Lower leg skin (tissue), 4 donors: ENCODE data around the gene DGAT2L6. TPM values are rescaled to one million over a fixed set of nuclear protein-coding genes. Genes with fewer than 3 reads are reported as not detected.

Experiments
- DNase-seq, 2 donors: peaks; one replicate each; pipeline ENCODE4 v3.0.0-alpha.2; 2019; ENCODE audit warnings: low spot score in 2 of 2
- H3K4me3 ChIP-seq: fragments of 200-600 bp; sonication (generic); 2 replicates; pipeline ENCODE4 v1.5.1; 2017; ENCODE audit warnings: mild to moderate bottlenecking, low read depth; ENCODE audit not compliant: poor library complexity, severe bottlenecking
- CTCF ChIP-seq, 3 donors: fragments of 450-650 bp; IDR thresholded peaks; one replicate each; pipeline ENCODE4 v1.5.1; 2016; ENCODE audit warnings: antibody characterized with exemption in 3 of 3, mild to moderate bottlenecking in 3 of 3, moderate library complexity in 2 of 3
- POLR2A ChIP-seq, 2 donors: fragments of 450-650 bp; IDR thresholded peaks; one replicate each; pipeline ENCODE4 v1.6.1; 2016 to 2017; ENCODE audit warnings: antibody characterized with exemption in 2 of 2, mild to moderate bottlenecking in 1 of 2, moderate library complexity in 1 of 2
- WGBS, 2 donors: methylation state at CpG; one replicate each; pipeline ENCODE4 v1.1.5; 2018; 5-methylcytosine and 5-hydroxymethylcytosine counted together
- intact Hi-C: fragments of 100-400 bp; cut with DNase I; formaldehyde crosslinking; loops from one replicate; pipeline ENCODE4 v1.15.0; 2023; ENCODE audit warnings: low total_unique reads
- total RNA-seq, 4 donors: library from RNA; depleted of rRNA; stranded (reverse); fragments of >200 nt; gene quantifications; one replicate each; pipeline ENCODE4 v1.1.0, GENCODE V29; 2016

Gene DGAT2L6
- total RNA-seq, 4 donors from 2014 or later: 0.42 to 24.9 (median 12.3) TPM

GRCh38 chrX:70172964-70173363, 4.3 kb upstream of the DGAT2L6 start:
- 58 to 76% methylated on average over 4 of the region's 4 CpGs for WGBS, 2 donors
- intact Hi-C loops: no loop called here
- H3K4me3 ChIP-seq: no peak overlapping the region
- TF ChIP-seq POLR2A (IDR thresholded peaks at IDR 0.05) (no peak), CTCF (IDR thresholded peaks at IDR 0.05) (no peak)
- DNase-seq: no peak

DNA sequence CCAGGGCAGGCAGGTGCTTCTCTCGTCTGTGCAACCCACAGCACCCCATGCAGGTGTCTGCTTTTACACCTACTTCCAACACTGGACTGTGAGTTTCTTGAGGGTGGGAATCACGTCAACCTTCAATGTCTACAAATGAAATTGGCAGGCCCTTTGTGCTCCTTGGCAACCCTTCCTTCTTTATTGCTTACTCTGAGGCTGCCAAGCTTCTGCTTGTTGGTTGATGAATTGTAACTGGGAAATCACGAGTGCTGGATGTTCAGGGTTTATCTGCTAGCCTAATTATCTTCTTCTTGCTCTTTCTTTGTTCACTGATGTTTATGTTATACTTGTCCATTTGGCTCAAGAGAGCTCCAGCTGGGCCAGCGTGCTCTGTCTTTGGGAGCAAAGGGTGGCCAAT, 2.5 kb upstream of the DGAT2L6 start:
- TF ChIP-seq CTCF (IDR thresholded peaks at IDR 0.05) (no peak), POLR2A (IDR thresholded peaks at IDR 0.05) (no peak)
- intact Hi-C loops: no loop called here
- no peak overlapping the region for H3K4me3 ChIP-seq
- DNase-seq: no peak
- 53 to 58% methylated on average over 4 of the region's 4 CpGs for WGBS, 2 donors

DNA sequence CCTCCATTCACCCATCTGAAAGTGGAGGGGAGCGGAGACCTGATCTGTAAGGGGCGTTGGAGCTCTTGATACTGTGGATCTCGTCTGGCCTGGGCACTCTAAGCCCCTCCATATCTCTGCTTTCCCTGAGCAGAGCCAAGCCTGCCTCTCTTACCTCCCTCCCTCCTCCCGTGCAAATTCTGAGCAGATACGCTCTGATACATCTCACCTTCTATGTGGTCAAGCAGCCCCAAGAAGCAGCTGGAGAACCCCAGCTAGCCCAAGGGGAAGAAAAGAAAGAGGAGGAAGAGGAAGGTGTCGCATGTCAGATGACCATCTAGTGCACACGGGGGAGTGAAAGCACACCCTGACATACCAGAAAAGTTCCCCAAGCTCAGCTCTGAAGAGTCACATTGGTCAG, 1.9 kb upstream of the DGAT2L6 start:
- H3K4me3 ChIP-seq: no peak overlapping the region
- intact Hi-C loops: no loop called here
- TF ChIP-seq POLR2A (IDR thresholded peaks at IDR 0.05): no peak
- no peak for TF ChIP-seq CTCF (IDR thresholded peaks at IDR 0.05)
- 78 to 91% methylated on average over 7 of the region's 7 CpGs for WGBS, 2 donors
- DNase-seq: no peak

DNA sequence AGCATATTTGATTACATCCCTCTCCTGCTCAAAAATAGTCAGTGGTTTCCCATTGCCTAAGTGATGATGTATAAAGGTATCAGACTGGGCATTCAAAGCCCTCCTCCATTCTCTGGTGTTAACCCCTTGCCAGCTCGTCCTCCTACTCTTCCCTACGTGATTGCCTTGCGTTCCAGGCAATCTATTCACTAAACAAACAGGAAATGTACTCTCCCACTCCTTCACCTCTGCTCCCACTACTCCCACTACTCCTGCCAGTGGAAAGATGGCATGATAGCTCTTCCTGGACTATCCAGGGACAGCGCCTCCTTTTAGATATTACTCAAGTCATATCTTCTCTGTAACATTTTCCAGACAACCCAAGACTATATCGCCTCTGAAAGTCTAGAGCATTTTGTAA, 5.8 kb downstream of the DGAT2L6 start:
- intact Hi-C loops: no loop called here
- WGBS, 2 donors: 84 to 91% methylated on average over 5 of the region's 5 CpGs

DNA sequence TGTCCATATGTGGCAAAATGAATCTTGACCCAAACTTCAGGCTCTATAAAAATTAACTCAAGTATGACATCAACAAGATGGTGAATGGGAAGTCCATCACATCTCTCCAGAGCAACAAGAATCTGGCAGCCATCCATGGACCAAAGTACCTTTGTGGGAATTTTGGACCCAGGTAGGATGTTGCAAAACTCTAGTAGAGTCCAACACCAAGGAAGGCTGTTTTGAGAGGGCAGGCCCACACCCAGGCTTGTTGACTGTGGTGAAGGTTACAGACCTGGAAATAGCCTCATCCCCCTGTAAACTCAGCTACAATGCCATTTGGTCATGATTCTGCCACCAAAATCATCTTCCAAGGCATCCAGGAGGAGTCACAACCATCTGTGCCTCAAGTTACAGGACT, 12.9 kb downstream of the DGAT2L6 start:
- TF ChIP-seq CTCF (IDR thresholded peaks at IDR 0.05): no peak
- TF ChIP-seq POLR2A (IDR thresholded peaks at IDR 0.05): no peak
- intact Hi-C loops: no loop called here
- H3K4me3 ChIP-seq: no peak overlapping the region
- DNase-seq: no peak

More for the DNA sequence above, 5.8 kb downstream of the DGAT2L6 start:
- H3K4me3 ChIP-seq: no peak overlapping the region
- DNase-seq: no peak
- TF ChIP-seq CTCF (IDR thresholded peaks at IDR 0.05): no peak

- TF ChIP-seq POLR2A (IDR thresholded peaks at IDR 0.05): no peak
- TF ChIP-seq CTCF (IDR thresholded peaks at IDR 0.05): no peak
- DNase-seq: peak in 1 of 2 donors; percentile 28
- intact Hi-C loops: no loop called here
- H3K4me3 ChIP-seq: no peak overlapping the region
- 9 to 19% methylated on average over 12 of the region's 12 CpGs for WGBS, 2 donors
Measured at GRCh38 chrX:70196961-70197720, 19.9 kb downstream of the DGAT2L6 start.
